Kidney capillary endothelial cell (primary cell): ENCODE measurements around the gene INPP5E.

Experiments
- DNase-seq: peaks from one replicate; pipeline ENCODE4 v3.0.0-alpha.2; 2018; ENCODE audit warnings: low spot score

INPP5E gene

DNA sequence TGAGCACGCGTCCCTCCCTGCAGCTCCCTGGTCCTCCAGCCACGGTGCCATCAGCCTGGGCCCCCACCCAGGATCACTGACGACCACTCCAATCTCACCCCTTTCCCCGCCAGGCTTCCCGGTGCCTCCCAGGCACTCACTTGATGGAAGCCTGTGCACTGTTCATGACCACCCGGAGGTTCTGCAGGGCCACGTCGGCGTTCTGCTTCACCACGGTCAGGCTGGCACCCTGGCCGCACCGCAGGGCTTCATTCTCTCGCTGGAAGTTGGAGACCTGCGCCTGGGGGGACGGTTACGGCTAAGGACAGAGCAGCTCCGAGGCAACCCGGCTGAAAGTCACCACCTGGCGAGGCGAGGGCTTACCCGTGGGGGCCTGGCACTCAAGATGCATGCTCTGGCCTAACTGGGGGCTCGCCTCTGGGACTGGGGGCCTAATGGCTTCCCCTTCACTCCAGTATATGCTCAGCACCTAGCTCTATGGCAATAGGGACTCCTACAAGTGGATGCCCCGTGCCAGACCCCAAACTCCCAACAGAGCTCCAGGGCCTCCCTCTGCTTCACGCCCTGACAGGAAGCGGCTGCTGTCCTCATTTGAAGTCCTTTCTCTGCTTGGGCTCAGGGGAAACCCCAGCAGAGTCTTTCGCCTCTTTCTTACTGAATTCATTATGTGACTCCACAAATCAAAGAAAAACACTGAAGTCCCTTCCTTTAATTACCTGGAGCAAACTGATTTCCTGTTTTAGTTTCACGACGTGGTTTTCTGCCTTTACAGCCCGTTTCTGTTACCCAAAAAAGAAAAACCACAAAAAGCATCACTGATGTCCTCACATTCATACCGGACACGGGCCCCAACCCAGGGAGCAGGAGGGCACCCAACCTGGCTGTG is 35.5 kb downstream of the INPP5E start:
- DNase-seq = no peak

DNA sequence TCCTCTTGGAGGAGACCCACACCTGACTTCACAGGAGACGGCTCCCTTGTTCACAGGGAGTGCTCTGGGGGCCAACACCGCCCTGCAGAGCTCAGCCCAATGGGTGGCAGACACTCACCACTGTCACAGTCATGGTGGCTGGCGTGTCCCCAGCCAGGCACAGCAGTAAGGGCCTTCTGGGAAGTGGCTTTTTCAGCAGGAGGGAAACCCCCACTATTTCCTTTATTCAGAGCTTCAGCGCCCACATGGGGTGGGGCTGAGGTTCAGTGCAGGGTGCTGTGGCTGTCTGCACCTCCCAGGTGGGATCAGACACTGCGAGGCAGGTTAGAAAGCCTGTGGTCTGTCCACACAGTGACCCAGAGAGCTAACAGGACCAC is 36.1 kb downstream of the INPP5E start:
- DNase-seq = no peak

DNA sequence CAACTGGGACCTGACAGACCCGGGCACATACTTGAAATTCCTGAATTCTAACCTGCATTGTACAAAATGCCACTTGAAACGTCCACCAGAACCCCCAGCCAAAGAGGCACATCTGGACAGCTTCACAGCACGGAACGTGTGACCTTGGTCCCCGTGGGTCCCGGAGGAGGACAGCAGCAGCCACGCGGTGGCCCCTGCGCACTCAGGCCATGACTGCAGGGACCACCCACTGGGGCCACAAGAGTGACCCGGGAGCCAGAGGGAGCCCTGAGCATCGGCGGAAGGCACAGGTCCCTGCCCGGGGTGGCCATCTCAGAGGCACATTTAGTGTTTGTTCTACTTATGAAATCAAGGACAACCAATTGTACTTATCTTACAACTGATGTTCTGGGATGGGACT is 37.6 kb downstream of the INPP5E start:
- no peak for DNase-seq

DNA sequence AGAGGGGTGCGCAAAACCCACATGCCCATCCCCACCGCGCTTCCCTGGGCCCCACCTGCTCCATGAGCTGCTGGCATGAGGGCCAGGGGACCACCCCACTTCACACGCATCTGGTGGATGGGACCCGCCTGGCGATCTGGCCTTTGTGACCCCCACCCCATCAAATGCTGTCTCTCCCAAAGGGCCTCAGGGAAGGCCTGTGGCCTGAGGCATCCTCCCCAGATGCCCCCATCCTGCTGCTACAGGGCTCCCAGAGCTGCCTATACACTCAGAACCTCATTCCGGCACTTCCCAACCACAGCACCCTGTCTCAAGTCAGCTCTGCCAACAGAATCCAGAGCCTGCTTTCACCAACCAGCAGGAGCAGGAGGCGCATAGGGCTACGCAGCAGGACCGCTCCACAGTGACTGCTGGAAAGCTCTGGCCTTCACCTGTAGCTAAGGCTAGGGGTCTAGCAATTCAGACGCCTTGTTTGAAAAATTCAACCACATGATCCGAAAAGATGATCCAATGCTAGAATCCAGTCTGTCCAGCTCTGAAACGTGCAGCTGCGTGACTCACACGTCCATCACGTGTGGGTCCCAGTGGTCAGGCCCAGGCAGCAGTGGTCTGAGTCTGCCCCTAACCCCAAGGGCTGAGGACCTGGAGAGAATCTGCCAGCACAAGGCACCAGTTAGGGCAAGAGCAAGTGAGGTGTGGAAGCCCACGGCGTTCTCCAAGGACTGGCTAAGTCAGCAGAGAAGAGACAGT is 38.3 kb downstream of the INPP5E start:
- no peak for DNase-seq

DNA sequence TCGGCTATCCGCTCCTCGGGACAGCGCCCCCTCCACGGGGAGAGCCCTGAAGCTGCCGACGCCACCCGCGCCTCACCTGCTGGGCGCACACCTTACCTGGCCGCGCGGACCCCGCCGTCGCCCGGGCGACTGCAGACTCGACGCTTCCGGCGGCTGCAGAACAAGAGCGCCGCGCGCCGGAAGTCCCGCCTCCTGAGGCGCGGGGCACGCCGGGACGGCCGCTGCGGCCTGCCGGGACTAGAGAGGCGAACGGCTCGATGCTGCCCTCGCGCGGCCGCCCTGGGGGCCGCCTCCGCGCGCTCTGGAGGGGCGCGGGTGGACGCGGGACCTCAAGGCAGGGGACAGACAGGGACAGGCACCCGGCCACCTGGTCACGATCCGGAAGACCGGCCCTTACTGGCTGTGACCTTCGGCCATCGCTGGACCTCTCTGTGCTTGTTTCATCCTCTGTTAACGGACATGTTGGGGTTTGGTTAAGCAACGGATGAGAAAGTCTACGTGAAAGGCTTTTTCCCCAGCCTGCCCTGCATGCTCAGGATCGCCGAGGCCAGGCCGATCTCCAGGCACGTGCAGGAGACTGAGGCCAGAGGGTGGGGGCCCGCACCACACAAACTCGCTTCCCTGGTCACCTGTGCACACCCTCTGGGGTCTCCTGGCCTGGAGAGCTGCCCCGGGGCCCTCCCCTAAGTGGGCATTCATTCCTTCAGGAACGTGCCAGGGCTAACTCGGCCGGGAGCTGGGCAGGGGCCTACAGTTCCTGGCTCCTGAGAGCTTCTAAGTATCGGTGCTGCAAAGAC is 39.4 kb downstream of the INPP5E start, which contains the start of gene SNAPC4:
TSS of gene SNAPC4 (minus strand) at position 133 of the 797 bp plus-strand sequence. CDS start 1,742 bp downstream, outside the sequence.
- DNase-seq = peak; percentile 90

DNA sequence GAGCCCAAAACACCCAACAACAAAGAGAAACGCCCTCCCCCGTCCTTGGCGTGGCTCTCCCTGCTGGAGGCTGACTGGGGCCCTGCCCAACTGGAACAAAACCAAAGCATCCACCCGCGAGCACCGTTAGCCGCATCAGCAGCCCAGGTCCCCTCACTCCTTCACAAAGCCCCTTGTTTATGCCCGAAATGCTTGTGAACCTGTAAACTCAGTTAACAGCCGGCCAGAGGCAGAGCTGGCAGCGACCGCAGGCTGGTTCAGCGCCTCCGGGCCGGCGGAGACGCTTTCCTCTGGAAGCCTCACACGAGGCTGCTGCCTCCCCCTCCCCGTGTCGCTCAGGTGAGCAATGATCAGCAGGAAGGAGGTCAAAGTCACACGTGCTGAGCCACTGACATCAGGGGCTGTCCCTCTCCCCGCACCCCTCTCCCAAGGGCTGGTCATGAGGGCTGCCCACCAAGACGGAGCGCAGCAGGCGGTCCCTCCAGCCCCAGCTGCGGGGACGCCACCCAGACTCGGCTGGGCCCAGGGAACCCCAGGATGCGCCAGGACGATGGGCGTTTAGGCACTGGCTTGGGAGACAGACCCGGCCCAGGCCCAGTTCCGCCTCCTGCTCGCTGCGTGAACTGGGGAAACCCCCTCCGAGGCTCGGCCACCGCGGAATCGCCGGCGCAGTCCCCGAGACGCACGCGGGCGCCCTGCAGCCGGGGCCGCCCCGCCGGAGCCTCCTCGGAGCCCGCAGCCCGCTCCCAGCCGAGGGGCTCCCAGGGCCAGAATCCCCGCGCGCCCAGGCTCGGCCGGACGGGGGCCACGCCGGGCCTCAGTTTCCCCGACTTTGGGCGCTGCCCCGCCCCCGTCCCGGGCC is 40.2 kb downstream of the INPP5E start:
- DNase-seq = no peak

DNA sequence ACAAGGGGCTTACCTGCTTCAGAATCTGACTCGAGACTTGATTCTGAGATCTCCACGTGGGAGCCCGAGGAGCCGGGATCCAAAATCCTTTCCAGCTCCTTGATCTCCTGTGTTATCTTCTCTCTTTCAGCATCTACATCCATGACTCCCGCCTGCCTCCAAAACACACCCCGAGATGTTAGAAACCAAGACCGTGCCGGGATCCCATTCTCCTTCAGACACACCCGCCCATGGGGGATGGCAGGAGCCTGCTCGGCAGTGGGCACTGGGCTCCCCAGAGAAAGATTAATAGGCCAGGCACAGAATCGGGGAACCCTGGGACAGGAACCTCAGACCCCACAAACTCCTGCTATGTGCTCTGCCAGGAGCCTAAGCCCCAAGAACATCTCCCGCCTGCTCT is 41.4 kb downstream of the INPP5E start:
- no peak for DNase-seq

DNA sequence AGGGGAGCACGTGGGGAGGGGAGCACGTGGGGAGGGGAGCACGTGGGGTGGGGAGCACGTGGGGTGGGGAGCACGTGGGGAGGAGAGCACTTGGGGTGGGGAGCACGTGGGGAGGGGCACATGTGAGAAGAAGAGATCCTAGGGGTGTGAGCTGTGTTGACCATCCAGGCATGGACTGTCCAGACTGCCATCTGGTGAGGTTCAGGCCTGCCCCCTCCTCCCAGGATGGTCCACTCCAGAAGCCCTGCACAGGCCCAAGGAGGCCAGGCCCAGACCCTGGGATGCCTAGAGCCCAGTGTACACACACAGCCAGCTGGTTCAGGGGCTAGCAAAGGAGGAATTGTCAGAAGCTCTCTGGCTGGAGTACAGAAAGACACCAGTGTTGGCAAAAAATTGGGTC is 42.0 kb downstream of the INPP5E start:
- DNase-seq = no peak

DNA sequence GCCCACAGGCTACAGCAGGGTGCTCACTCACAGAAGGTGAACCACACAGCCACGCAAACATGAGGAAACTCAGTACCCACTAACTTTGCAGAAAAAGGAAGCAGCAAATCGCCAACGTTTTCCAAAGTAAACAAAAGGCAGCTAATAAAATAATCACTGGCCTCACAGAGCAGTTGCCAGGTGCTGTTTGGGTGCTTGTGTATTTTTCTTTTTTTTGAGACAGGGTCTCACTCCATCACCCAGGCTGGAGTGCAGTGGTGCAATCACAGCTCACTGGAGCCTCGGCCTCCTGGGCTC is 43.5 kb downstream of the INPP5E start:
- no peak for DNase-seq

DNA sequence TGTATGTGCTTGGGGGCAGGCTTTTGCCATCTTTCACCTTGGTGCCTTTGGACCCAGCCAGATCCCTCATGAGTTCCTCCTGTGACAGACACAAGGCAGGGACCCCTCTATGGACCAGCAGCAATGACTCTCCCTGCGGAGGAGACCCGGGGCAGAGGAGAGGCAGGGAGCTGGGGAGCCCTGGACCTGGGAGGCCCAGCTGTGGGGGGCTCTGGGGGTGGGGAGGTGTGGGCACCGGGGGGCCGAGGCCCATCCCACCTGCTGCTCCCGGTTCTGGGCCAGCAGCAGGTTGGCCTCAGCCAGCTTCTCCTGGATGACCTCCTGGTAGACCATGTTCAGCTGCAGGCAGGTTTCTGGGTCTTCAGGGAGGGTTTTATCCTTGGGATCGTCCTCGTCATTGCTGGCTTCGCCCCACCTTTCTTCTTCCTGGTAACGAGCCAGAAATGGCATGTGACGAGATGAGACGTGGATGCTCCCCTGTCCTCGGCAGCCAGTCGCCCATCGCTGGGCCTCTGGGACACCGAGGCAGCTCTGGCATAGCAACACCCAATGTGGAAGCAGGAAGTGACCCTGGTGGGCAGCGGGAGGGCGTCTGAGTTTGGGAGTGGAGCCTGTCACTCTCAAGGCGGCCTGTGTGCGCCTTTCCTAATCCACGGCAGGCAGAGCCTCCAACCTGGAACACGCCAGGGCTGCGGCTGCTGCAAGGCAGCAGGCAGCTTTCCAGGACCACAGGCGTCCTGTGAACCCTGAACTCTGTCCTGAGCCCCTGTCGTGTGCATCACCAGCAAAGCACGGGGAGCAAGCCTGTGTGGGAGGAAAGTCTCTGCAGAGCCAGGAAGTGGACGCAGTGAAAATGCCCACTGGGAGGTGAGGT is 44.1 kb downstream of the INPP5E start:
- no peak for DNase-seq

DNA sequence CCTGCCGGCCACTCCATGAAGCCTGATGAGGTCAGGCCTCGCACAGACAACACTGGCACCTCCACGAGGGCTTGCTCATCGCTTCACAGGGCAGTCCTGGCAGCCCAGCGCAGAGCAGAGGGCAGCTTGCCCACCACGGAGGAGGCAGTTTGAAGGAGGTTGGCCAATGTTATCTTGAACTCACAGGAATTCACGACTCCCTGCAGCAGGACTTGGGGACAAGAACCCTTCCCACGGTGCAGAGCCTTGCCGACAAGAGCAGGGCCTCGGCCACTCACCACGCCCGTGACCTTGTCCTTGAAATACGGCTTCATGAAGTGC is 44.7 kb downstream of the INPP5E start:
- no peak for DNase-seq

DNA sequence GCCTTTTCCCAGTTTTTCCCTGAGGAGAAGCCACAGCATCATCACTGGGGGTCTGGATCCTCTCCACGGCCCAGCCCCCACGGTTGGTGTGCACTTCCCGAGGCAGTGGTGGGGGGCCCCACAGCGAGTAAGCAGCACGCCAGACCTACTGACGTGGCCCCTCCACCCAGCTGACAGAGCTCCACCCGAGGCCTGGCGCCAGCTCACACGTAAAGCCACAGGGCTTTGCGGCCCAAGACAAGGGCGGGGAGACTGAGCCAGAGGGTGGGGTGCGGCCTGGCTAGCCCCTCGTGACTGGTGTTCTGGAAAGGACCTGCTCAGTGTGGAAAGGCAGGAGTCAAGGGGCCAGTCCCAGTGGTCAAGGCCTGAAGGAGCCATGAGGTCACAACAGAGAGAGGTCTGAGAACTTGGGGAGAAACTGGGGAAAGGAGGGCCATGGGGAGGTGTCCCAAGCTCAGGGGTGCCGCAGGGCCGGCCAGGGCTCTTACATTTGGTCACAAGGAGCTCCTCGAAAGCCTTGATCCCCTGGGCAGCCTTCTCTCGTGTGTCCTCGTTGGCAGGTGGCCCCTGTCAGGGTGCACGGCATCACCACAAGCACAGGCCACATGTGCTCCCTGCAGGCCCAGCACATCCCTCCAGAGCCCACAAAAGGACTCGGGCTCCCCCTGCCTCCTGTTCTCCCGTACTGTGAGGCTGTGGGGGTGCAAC is 45.2 kb downstream of the INPP5E start:
- no peak for DNase-seq

DNA sequence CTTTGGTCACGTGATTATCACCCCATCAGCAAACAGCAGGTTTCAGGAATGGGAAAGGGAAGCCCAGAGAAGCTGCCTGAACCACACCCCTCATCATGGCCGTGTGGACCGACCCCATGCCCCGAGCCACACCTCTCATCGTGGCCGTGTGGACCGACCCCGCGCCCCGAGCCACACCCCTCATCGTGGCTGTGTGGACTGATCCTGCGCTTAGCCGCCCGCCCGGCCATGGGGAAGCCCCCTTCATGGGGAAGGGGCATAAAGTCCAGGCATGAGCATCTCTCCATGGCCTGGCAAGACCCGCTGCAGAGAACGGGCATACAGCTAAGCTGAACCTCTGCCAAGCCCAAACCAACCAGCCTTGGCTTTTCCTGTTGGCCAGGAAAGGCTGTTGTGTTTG is 46.1 kb downstream of the INPP5E start:
- no peak for DNase-seq

DNA sequence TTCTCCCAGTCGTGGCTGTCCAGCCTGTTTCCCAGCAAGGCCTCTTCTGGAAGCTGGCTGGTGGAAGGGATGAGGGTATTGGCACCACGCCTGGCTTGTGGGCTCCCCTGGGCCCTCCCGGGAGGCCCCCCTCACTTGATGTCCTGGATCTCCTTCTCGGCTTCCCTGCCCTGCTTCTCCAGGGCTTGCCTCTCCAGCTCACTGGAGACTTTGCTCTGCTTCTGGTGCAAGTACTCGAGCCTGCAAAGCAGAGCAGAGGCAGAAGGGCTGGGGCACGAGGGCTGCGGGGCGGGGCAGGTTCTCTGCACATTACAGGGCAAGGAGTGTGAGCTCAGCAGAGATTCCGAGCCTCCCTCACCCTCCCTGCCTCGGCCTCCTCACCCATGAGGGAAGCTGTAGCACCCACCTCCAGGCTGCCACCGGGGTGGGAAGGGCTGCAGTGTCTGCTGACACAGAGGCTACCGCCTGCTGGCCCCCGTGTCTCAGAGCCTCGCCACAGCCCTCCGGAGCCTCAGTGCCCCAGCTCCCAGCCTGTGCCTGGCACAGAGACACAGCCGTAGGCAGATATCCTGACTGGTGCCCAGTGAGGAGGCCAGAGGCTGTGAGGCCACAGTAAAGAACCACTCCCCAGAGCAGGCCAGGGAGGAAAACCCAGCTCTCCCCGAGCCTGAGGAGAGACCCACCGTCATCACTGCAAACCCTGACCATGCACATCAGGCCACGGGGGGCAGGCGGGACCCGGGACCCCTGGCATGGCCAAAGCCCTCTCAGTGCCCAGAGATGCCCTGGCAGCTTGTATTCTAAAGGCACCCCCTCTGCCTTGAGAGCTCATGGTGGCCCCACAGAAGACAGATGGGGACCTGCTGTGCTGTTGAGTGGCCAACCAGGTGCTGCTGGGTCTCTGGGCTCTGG is 46.9 kb downstream of the INPP5E start:
- DNase-seq = no peak

DNA sequence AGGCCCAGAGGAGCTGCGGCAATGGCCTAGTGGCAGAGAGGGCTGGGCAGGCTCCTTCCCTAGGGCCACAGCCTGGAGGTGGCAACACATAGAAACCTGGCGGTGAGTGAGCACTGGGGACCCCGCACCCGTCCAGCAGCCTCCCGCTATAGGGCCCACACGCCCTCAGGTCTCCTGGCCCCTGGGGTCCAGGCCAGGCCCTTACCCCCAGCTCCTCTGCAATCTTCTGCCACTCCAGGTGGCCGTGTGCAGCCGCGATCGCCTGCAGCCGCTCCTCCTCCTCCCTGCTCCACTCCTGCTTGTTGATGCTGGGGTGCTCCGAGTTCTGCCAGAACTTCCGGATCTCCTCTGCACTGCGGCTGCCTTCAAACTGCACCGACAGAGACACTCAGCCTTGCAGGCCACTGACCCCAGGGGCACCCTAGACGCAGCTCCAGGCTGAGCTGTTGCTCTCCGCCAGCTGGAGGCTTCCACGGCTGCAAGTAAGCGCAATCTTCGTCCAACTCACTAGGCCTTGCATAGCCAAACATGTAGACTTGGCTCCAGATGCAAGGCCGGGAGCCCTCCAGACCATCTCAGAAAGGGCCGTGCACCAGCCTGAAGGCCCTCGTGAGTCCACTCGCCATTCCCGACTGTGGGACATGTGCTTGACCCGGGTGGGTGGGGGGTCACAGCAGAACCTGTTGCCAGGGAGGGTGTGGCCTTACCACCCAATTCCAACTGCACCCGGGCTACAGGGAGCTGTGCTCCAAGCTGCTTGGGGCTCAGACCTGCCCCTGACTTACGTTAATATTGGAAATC is 47.7 kb downstream of the INPP5E start:
- no peak for DNase-seq

DNA sequence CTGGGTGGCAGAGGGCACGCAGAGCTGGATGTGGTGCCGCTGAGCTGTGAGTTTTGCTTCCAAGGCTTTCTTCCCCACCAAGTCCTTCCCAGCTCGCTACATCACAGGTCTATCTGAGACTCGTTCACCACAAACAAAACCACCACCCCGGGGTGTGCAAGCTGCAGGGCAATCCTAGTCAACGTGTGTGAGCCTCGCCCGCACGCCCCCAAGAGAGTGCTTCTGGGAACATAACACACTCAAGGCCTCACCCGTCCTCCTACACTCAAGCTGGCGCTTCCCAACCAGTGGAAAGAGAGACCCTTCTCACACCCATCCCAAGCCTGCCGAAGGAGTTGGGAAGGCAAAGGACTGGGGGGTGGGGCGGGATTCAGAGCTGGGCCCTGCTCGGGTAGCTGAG is 50.2 kb downstream of the INPP5E start:
- DNase-seq = no peak

DNA sequence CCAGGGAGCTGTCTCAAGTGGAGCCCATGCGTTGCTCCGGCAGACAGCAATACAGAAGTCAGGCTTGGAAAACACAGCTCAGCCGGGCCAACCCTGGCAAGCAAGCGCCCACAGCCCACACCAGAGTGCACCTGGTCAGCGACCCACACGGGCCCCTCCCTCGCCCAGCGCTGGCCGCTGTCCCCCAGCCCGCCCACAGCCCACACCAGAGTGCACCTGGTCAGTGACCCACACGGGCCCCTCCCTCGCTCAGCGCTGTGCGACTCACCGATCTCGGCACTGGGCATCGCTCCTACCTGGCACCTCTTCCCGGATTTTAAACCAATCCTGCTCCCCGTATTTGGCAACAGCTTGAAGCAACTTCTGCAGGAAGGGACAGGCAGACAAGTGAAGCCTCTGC is 52.4 kb downstream of the INPP5E start:
- no peak for DNase-seq

DNA sequence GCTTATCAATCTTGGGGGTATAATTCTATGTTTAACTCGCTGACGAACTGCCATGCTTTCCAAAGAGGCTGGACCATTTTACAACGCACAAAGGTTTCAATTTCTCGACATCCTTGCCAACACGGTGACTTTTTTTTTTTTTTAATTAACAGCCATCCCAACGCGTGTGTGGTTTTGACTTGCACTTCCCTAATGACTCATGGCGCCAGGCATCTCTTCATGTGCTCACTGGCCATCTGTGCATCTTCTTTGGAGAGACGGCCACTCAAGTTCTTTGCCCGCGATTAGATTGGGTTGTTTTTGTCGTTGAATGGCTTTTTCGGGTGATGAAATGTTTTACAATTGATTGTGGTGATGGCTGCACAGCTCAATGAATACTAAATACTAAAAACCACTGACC is 53.6 kb downstream of the INPP5E start:
- no peak for DNase-seq
